Thoracic aorta (tissue), 2 donors: Measurements from ENCODE around the gene RFXAP. TPM values are rescaled to one million over a fixed set of nuclear protein-coding genes. Genes with fewer than 3 reads are reported as not detected.

ENCODE experiments used
- ATAC-seq: fragments of 150-250 bp; one replicate; pipeline ENCODE4 v1.8.0; 2017; ENCODE audit warnings: low read depth; ENCODE audit not compliant: insufficient number of reproducible peaks, low FRiP score
- DNase-seq: peaks from one replicate; pipeline ENCODE4 v3.0.0-alpha.2; 2020; ENCODE audit warnings: low spot score
- H3K27ac ChIP-seq, 2 donors: fragments of 200-600 bp; sonication (generic); 1 replicate in 1 of 2; 2 replicates in 1 of 2; pipeline ENCODE4 v1.5.1; 2016; ENCODE audit warnings: mild to moderate bottlenecking in 2 of 2, moderate library complexity in 2 of 2
- H3K27me3 ChIP-seq: fragments of 200-600 bp; sonication (generic); replicated peaks from 2 replicates; pipeline ENCODE4 v1.6.0; 2016; ENCODE audit warnings: mild to moderate bottlenecking; ENCODE audit not compliant: insufficient read depth
- H3K36me3 ChIP-seq: fragments of 200-600 bp; sonication (generic); one replicate; pipeline ENCODE4 v1.5.1; 2016
- H3K4me1 ChIP-seq, 2 donors: fragments of 200-600 bp; sonication (generic); 1 replicate in 1 of 2; 2 replicates in 1 of 2; pipeline versions ENCODE4 v1.5.1 to v1.6.0; 2016; ENCODE audit warnings: low read depth in 2 of 2, mild to moderate bottlenecking in 1 of 2; ENCODE audit not compliant: control insufficient read depth in 1 of 2
- H3K4me3 ChIP-seq: fragments of 200-600 bp; sonication (generic); 2 replicates; pipeline ENCODE4 v1.5.1; 2016; ENCODE audit warnings: mild to moderate bottlenecking
- H3K9me3 ChIP-seq: fragments of 200-600 bp; sonication (generic); 2 replicates; pipeline ENCODE4 v1.5.1; 2016
- CTCF ChIP-seq: fragments of 200-600 bp; sonication (generic); IDR thresholded peaks from one replicate; pipeline ENCODE4 v1.5.1; 2019; ENCODE audit warnings: antibody characterized with exemption
- total RNA-seq, 2 donors: library from RNA; depleted of rRNA; stranded (reverse); fragments of >200 nt; gene quantifications; one replicate each; pipeline versions ENCODE4 v1.1.0 to v1.2.3, GENCODE V29; 2016

RFXAP gene
- total RNA-seq, 2 donors from 2014 or later: 2.2 to 6.3 TPM

DNA sequence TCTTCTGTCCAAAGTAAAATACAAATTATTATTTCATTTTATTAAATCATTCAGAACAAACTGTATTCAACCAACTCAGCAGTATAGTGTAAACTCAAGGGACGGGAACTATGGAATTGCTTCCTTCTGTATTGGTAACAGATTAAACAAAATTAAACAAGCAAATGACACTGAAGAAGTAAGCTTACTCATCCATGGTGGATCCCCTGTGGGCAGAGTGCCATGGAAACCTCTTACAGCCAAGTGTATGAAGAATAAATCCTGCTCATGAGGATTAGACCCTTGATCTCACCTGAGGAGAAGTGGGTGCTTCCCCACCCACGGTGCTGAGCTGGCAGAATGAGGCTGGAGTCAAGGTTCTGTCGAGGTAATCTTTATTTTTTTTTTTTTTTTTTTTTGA is 18.0 kb upstream of the RFXAP start:
- no peaks in the 10 kb centered on the region for H3K36me3 ChIP-seq
- ATAC-seq: no peak
- no peak overlapping the region for H3K27ac ChIP-seq
- no peak overlapping the region for H3K4me3 ChIP-seq
- H3K27me3 ChIP-seq: peaks cover 4% of the 10 kb centered on the region
- no peak for DNase-seq
- no peaks in the 10 kb centered on the region for H3K9me3 ChIP-seq
- H3K4me1 ChIP-seq: no peaks in the 10 kb centered on the region
- TF ChIP-seq CTCF: no peak

DNA sequence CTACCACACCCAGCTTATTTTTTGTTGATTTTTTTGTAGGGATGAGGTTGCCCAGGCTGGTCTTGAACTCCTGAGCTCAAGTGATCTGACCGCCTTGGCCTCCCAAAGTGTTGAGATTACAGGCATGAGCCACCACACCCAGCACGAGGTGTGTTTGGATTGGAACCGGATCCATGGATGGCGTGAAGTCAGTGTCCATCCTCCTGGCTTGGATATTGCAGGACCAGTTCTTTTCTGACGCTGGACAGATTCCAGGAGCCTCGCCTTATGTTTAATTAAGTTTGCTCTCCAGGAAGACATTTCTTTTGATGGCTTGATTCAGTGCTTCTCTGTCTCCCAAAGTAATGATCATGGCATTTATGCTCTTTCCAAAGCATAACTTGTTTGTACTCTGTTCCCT is 14.4 kb upstream of the RFXAP start:
- H3K4me1 ChIP-seq: no peaks in the 10 kb centered on the region

DNA sequence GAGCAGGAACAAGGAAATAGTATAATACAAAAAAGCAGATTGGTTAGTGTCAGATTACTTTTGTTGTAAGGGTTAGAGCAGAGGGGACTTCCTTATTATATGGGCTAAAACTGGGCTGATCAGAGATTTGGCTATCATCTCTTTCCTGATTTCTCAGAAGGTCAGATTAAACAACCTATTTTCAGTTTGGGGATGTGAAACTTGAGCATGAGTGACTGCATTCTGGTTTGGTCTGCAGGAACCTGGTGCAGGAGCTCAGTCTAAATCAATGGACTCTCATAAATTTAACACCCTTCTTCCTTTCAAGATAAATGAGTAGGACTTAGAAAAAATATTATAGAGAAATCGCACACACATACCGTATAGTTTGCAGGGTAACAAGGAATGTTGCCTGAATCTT is 12.9 kb upstream of the RFXAP start:
- Histone ChIP-seq H3K27me3 (no peaks in the 10 kb centered on the region), H3K9me3 (no peaks in the 10 kb centered on the region), H3K36me3 (no peaks in the 10 kb centered on the region), H3K27ac (no peak overlapping the region), H3K4me3 (no peak overlapping the region), H3K4me1 (no peaks in the 10 kb centered on the region)
- TF ChIP-seq CTCF: no peak
- DNase-seq: no peak
- no peak for ATAC-seq

More for the DNA sequence above, 14.4 kb upstream of the RFXAP start:
- Histone ChIP-seq H3K36me3 (no peaks in the 10 kb centered on the region), H3K27ac (no peak overlapping the region), H3K9me3 (no peaks in the 10 kb centered on the region), H3K4me3 (no peak overlapping the region), H3K27me3 (peaks cover 4% of the 10 kb centered on the region)
- ATAC-seq: no peak
- no peak for TF ChIP-seq CTCF
- DNase-seq: no peak

- Histone ChIP-seq H3K36me3 (no peaks in the 10 kb centered on the region), H3K27ac (no peak overlapping the region)
- DNase-seq: no peak
These were observed 11.4 kb upstream of the RFXAP start for GRCh38 chr13:36807616-36808015.

DNA sequence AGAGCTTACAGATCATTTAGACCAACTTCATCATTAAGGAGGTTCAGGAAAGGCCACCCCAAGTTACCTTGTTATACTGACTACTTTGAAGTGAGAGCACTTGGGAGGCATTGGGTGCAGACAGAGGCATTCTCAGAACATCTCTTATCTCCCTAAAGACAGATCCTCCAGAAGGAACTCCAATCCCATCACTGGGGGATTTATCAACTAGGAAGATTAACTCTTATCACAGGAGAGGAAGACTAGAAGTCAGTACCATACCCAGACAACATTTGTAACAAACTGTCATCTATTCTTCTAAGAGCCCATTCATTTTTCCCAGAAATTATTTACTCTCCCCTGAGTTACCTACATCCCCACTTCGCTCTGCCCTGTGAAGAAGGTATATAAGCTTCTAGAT is 5.8 kb upstream of the RFXAP start:
- DNase-seq (no peak), ATAC-seq (no peak)
- H3K36me3 ChIP-seq: no peaks in the 10 kb centered on the region
- no peak for TF ChIP-seq CTCF
- peaks cover 0 to 3% of the 10 kb centered on the region in 2 donors for H3K4me1 ChIP-seq
- no peak overlapping the region for H3K27ac ChIP-seq
- H3K9me3 ChIP-seq: no peaks in the 10 kb centered on the region
- no peaks in the 10 kb centered on the region for H3K27me3 ChIP-seq
- no peak overlapping the region for H3K4me3 ChIP-seq

More at GRCh38 chr13:36807616-36808015, 11.4 kb upstream of the RFXAP start:
- ATAC-seq: no peak
- H3K9me3 ChIP-seq: no peaks in the 10 kb centered on the region
- H3K27me3 ChIP-seq: no peaks in the 10 kb centered on the region
- no peak for TF ChIP-seq CTCF
- no peak overlapping the region for H3K4me3 ChIP-seq
- no peaks in the 10 kb centered on the region for H3K4me1 ChIP-seq
